Measurements from ENCODE around the gene IWS1. TPM values are rescaled to one million over a fixed set of nuclear protein-coding genes. Genes with fewer than 3 reads are reported as not detected.
"Not testable (repeated sequence)": the region's sequence is repeated elsewhere in the genome, so short reads cannot be mapped to it uniquely, and the experiment has no call there.

Gene IWS1
- total RNA-seq, 1 experiment from 2014 or later = 56.0 TPM

- CTCF ChIA-PET = interaction anchor here (1.6 kb wide), 1 partner anchor 122 kb away, joined by 4 read pairs; no protein-coding TSS in a partner anchor
- Mint-ChIP-seq H3K27ac (ENCODE audit: unreplicated experiment) (peak overlapping the region; percentile 95), H3K4me1 (ENCODE audit: low read depth, unreplicated experiment) (peaks cover 12% of the 10 kb centered on the region), H3K27me3 (ENCODE audit: insufficient read depth, unreplicated experiment) (no peaks in the 10 kb centered on the region), H3K36me3 (ENCODE audit: insufficient read depth, unreplicated experiment) (peaks cover 29% of the 10 kb centered on the region), H3K9me3 (ENCODE audit: unreplicated experiment) (no peaks in the 10 kb centered on the region), H3K4me3 (ENCODE audit: unreplicated experiment) (no peak overlapping the region)
- TF ChIP-seq CTCF (IDR thresholded peaks at IDR 0.05; ENCODE audit: insufficient read depth in 1 of 2, low read depth in 1 of 2, low read length in 1 of 2, severe bottlenecking in 1 of 2, unreplicated experiment in 1 of 2) = no peak
- POLR2A ChIA-PET = no interaction called here
- no peak overlapping the region for H3K4me3 ChIP-seq (ENCODE audit: low read depth, low read length)
- H3K36me3 ChIP-seq (ENCODE audit: control insufficient read depth, insufficient read depth, low read length) = no peaks in the 10 kb centered on the region
- H3K9me3 ChIP-seq = 0 out of 2 replicates have a peak, but pooled peaks cover 3% of the 10 kb centered on the region
- no peak for DNase-seq
- intact Hi-C loops (cut with micrococcal nuclease; ENCODE audit: unreplicated experiment) = loop anchor here (5.0 kb wide), 2 partner anchors 174 to 411 kb away; partner anchors contain the start of gene SFT2D3
- no peaks in the 10 kb centered on the region for H3K27me3 ChIP-seq (replicated peaks; ENCODE audit: control insufficient read depth, insufficient read depth, low read length)
- BruUV-seq (replicated peaks) = no TSS peak
- H3K4me1 ChIP-seq = peaks cover 30% of the 10 kb centered on the region
Observed at GRCh38 chr2:127528487-127528886, 2.2 kb upstream of the IWS1 start.

GRCh38 chr2:127527001-127527804, 914 bp upstream of the IWS1 start:
- ChIA-PET POLR2A (interaction anchor here (0.6 to 1.6 kb wide), 17 partner anchors 8 to 390 kb away, joined by 3 to 27 read pairs (median 4); partner anchors contain the start of genes LIMS2, MYO7B and SFT2D3), CTCF (interaction anchor here (1.0 to 1.6 kb wide), 3 partner anchors 64 to 330 kb away, joined by 4 to 7 read pairs (median 6); no protein-coding TSS in a partner anchor)
- H3K27me3 ChIP-seq (replicated peaks; ENCODE audit: control insufficient read depth, insufficient read depth, low read length) = no peaks in the 10 kb centered on the region
- Mint-ChIP-seq H3K9me3 (ENCODE audit: unreplicated experiment) (no peaks in the 10 kb centered on the region), H3K4me1 (ENCODE audit: low read depth, unreplicated experiment) (peaks cover 15% of the 10 kb centered on the region), H3K36me3 (ENCODE audit: insufficient read depth, unreplicated experiment) (peaks cover 37% of the 10 kb centered on the region), H3K4me3 (ENCODE audit: unreplicated experiment) (peak overlapping the region; percentile 89), H3K27me3 (ENCODE audit: insufficient read depth, unreplicated experiment) (no peaks in the 10 kb centered on the region), H3K27ac (ENCODE audit: unreplicated experiment) (peak overlapping the region; percentile 95)
- H3K36me3 ChIP-seq (ENCODE audit: control insufficient read depth, insufficient read depth, low read length) = no peaks in the 10 kb centered on the region
- intact Hi-C loops (cut with micrococcal nuclease; ENCODE audit: unreplicated experiment) = loop anchor here (1.0 to 5.0 kb wide), 5 partner anchors 16 to 410 kb away; partner anchors contain the start of gene SFT2D3
- no peak for TF ChIP-seq CTCF (IDR thresholded peaks at IDR 0.05; ENCODE audit: insufficient read depth in 1 of 2, low read depth in 1 of 2, low read length in 1 of 2, severe bottlenecking in 1 of 2, unreplicated experiment in 1 of 2)
- DNase-seq = peak; percentile 62 to 63
- peak overlapping the region; percentile 76 for H3K4me3 ChIP-seq (ENCODE audit: low read depth, low read length)
- peaks cover 30% of the 10 kb centered on the region for H3K4me1 ChIP-seq
- BruUV-seq (replicated peaks) = no TSS peak
- 0 out of 2 replicates have a peak, but pooled peaks cover 3% of the 10 kb centered on the region for H3K9me3 ChIP-seq

GRCh38 chr2:127525691-127526131, 578 bp downstream of the IWS1 start:
- Mint-ChIP-seq H3K27me3 (ENCODE audit: insufficient read depth, unreplicated experiment) (no peaks in the 10 kb centered on the region), H3K9me3 (ENCODE audit: unreplicated experiment) (no peaks in the 10 kb centered on the region), H3K36me3 (ENCODE audit: insufficient read depth, unreplicated experiment) (peaks cover 50% of the 10 kb centered on the region), H3K4me3 (ENCODE audit: unreplicated experiment) (peak overlapping the region; percentile 89), H3K27ac (ENCODE audit: unreplicated experiment) (peak overlapping the region; percentile 95), H3K4me1 (ENCODE audit: low read depth, unreplicated experiment) (peaks cover 19% of the 10 kb centered on the region)
- BruUV-seq (replicated peaks) = TSS peak; percentile 49
- Histone ChIP-seq H3K4me3 (ENCODE audit: low read depth, low read length) (peak overlapping the region; percentile 76), H3K36me3 (ENCODE audit: control insufficient read depth, insufficient read depth, low read length) (no peaks in the 10 kb centered on the region), H3K27me3 (replicated peaks; ENCODE audit: control insufficient read depth, insufficient read depth, low read length) (no peaks in the 10 kb centered on the region), H3K4me1 (peaks cover 22% of the 10 kb centered on the region), H3K9me3 (0 out of 2 replicates have a peak, but pooled peaks cover 3% of the 10 kb centered on the region)
- ChIA-PET POLR2A (interaction anchor here (0.5 to 1.6 kb wide), 9 partner anchors 10 to 302 kb away, joined by 3 to 27 read pairs (median 4); partner anchors contain the start of genes LIMS2, MYO7B and SFT2D3), CTCF (interaction anchor here (1.0 kb wide), 1 partner anchor 66 kb away, joined by 6 read pairs; no protein-coding TSS in a partner anchor)
- intact Hi-C loops (cut with micrococcal nuclease; ENCODE audit: unreplicated experiment) = loop anchor here (2.0 to 5.0 kb wide), 4 partner anchors 65 to 408 kb away; partner anchors contain the start of gene SFT2D3
- peak in 1 of 2 experiments; percentile 45 for DNase-seq
- TF ChIP-seq CTCF (IDR thresholded peaks at IDR 0.05; ENCODE audit: insufficient read depth in 1 of 2, low read depth in 1 of 2, low read length in 1 of 2, severe bottlenecking in 1 of 2, unreplicated experiment in 1 of 2) = no peak

GRCh38 chr2:127524198-127524834, 2.0 kb downstream of the IWS1 start:
- TSS peak; percentile 3 for BruUV-seq (replicated peaks)
- POLR2A ChIA-PET; H3K27me3 ChIP-seq (replicated peaks; ENCODE audit: control insufficient read depth, insufficient read depth, low read length); H3K4me3 ChIP-seq (ENCODE audit: low read depth, low read length); H3K27me3 Mint-ChIP-seq (ENCODE audit: insufficient read depth, unreplicated experiment); H3K27ac Mint-ChIP-seq (ENCODE audit: unreplicated experiment); DNase-seq; H3K9me3 Mint-ChIP-seq (ENCODE audit: unreplicated experiment); CTCF ChIA-PET; H3K36me3 ChIP-seq (ENCODE audit: control insufficient read depth, insufficient read depth, low read length); intact Hi-C loops (cut with micrococcal nuclease; ENCODE audit: unreplicated experiment); H3K9me3 ChIP-seq: not testable (repeated sequence)
- peaks cover 16% of the 10 kb centered on the region for H3K4me1 ChIP-seq
- H3K4me1 Mint-ChIP-seq (ENCODE audit: low read depth, unreplicated experiment) = peaks cover 19% of the 10 kb centered on the region
- H3K36me3 Mint-ChIP-seq (ENCODE audit: insufficient read depth, unreplicated experiment) = peaks cover 64% of the 10 kb centered on the region
- H3K4me3 Mint-ChIP-seq (ENCODE audit: unreplicated experiment) = peak overlapping the region; percentile 89

All from Caco-2 (cell line).